ACHN (cell line): ENCODE data around the gene ADPRHL1.

Experiments used
- DNase-seq: peaks from one replicate; pipeline ENCODE4 v3.0.0-alpha.2; 2015
- in situ Hi-C: cut with HindIII; loops from 2 replicates; pipeline ENCODE4 v1.10.0; 2017; ENCODE audit warnings: low sequenced_read_pairs, low pct_ligation_motif_present, low pct_unique_long_range_greater_than_20kb

ADPRHL1 gene

DNA sequence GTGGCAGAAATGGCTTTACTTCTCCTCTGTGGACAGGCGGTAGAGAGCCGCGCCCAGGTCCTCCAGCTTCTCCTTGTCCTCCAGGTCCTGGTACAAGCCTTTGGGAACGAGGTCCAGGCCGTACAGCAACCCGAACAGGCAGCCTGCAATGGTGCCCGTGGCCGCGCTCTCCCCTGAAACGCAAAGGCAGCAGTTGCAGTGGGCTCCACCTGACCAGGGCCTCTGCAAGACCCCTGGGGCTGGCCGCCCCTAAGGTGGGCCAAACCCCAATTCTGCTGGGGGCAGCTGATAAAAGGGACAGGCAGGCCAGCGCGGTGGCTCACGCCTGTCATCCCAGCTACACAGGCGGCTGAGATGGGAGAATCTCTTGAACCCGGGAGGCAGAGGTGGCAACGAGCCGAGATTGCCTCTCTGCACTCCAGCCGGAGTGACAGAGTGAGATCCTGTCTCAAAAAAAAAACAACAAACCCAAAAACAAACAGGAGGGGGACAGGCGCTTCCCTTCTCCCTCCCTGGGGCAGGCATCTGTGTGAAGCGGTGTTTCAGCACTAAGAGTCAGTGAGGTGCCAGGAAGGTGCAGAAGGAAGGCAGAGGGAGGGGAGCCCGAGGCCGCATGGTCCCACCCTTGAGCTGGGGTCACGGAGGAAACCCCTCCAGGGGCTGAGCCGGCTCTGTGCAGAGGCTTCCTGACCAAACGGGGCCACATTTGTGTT lies 30.3 kb downstream of the ADPRHL1 start:
- in situ Hi-C loops = no loop called here
- no peak for DNase-seq

- in situ Hi-C loops = no loop called here
- DNase-seq = no peak
Measured at GRCh38 chr13:113421673-113422270, 31.5 kb downstream of the ADPRHL1 start.

DNA sequence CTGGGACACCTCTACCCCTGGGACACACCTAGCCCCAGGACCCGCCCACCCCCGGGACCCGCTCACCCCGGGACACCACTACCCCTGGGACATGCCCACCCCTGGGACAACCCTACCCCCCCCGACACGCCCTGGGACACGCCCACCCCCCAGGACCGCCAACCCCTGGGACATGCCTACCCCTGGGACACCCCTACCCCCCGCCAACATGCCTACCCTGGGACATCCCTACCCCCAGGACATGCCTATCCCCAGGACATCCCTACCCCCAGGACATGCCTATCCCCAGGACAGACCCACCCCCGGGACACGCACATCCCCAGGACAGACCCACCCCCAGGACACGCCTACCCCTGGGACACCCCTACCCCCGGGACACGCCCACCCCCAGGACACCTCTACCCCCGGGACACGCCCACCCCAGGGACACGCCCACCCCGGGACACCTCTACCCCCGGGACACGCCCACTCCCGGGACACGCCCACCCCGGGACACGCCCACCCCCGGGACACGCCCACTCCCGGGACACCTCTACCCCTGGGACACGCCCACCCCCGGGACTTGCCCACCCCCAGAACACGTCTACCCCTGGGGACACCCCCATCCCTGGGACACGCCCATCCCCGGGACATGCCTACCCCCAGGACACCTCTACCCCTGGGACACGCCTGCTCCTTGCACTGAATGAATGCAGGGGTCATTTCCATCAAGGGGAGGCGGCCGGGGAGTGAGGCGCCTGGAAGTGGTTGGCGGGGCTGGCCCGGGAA lies 32.3 kb downstream of the ADPRHL1 start:
- DNase-seq = no peak
- in situ Hi-C loops = no loop called here

GRCh38 chr13:113420232-113420631 lies 33.1 kb downstream of the ADPRHL1 start:
- in situ Hi-C loops = no loop called here
- no peak for DNase-seq

- no peak for DNase-seq
- in situ Hi-C loops = no loop called here
Measured at GRCh38 chr13:113419531-113420193, 33.6 kb downstream of the ADPRHL1 start.

DNA sequence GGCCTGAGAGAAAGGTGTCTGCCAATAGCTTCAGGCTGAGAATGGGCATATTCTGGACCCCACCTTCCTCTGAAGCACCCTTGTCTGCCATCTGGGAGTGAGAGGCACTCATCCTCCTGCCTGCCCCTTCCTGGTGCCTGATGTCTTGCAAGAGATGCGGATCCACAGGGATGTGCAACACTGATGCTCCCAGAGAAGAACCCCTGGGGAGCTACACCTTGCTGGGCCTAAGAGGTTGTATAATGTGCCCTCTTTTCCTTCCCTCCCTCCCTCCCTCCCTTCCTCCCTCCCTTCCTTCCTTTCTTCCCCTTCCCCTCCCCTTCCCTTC lies 34.6 kb downstream of the ADPRHL1 start:
- in situ Hi-C loops = no loop called here
- no peak for DNase-seq

DNA sequence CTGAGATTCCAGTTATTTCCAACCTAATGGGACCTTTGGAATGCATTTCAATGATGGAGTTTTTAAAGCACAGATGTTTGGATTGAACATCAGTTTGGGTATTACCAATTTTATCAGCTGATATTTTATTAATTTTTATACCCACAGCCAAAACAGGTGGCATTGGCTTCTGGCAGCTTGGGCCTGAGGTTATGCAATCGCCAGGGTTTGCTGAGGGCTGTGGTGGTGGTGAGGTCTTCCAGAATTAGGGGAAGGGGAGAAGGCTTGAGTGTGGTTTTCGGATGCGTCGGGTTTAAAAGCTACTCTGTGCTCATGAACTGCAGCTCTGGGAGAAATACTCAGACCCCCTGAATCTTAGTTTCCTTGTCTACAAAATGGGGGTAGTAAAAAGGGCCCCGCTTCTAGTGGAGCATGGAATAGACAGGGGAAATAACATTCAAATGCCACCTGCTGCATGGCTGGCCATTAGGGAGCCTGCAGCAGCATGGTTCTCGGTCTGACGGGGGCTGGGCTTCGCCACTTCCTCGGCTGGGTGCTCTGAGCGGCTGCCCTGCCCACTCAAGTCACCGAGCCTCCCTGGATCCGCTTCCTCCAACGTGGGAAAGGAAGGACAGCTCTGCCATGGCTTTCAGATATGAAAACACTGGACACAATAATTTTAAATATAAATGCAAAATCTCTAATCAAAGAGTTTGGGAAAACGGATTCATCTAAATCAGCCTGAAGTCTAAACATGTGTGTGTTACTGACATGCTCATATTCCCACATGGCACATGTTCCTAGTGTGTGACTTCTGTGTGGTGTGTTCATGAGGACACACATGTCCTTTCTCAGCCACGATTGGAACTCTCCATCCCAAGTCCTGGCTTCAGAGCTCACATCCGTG lies 35.2 kb downstream of the ADPRHL1 start:
- in situ Hi-C loops = no loop called here
- no peak for DNase-seq

- in situ Hi-C loops = no loop called here
- no peak for DNase-seq
Measured at GRCh38 chr13:113417008-113417751, 36.1 kb downstream of the ADPRHL1 start.

DNA sequence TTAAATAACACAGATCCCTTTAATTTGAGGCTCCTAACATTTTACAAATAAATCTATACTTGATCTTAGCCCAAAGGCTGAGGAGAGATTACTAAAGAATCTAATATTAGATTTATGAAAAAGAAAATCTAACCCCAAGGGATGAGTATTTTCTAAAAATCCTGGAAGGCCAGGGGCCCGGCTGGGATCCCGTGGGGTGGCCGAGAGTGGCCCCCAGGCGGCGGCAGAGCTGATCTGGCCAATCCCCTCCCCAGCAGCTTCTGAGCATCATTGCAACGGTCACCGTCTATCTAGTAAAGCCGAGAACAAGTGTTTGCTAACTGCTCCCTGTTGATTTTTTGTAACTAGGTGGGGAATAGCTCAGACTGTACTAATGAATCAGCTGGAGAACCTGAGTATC lies 37.5 kb downstream of the ADPRHL1 start:
- DNase-seq = no peak
- in situ Hi-C loops = no loop called here

- in situ Hi-C loops = no loop called here
- DNase-seq = no peak
Measured at GRCh38 chr13:113415032-113415431, 38.3 kb downstream of the ADPRHL1 start.

DNA sequence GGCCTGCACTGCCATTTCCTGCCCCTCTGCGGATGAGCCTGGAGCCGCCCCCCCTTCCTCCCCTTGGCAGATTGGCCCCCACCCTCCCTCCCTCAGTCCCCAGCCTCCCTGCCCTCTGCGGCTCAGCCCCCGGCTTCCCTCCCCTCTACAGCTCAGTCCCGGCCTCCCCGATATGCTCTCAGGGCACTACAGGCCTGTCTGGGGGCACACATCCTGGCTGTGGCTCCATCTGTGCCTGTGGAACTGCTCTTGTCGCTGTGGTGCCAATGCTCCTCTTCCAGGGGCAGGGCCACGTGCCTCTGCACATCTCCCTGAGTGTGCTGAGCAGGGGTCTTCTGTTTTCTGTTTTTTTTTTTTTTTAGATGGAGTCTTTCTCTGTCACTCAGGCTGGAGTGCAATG lies 39.0 kb downstream of the ADPRHL1 start:
- in situ Hi-C loops = no loop called here
- no peak for DNase-seq

DNA sequence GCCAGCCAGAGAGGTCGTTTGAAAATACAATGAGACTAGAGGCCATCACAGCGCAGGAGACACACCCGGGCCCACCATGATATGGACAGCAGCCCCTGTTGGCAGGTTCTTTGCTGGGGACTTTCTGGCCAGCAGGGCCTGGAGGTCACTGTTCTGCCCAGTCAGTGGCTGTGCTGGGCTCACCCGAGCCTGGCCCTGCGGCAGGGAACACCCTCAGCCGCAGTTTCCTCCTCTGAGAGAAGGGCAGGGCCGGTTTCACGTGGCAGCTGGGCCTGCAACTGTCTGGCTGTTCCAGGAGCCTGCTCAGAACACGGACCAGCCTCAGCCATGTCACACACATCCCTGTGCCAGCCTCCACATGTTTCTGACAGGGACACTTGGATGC lies 39.4 kb downstream of the ADPRHL1 start:
- in situ Hi-C loops = no loop called here
- no peak for DNase-seq

DNA sequence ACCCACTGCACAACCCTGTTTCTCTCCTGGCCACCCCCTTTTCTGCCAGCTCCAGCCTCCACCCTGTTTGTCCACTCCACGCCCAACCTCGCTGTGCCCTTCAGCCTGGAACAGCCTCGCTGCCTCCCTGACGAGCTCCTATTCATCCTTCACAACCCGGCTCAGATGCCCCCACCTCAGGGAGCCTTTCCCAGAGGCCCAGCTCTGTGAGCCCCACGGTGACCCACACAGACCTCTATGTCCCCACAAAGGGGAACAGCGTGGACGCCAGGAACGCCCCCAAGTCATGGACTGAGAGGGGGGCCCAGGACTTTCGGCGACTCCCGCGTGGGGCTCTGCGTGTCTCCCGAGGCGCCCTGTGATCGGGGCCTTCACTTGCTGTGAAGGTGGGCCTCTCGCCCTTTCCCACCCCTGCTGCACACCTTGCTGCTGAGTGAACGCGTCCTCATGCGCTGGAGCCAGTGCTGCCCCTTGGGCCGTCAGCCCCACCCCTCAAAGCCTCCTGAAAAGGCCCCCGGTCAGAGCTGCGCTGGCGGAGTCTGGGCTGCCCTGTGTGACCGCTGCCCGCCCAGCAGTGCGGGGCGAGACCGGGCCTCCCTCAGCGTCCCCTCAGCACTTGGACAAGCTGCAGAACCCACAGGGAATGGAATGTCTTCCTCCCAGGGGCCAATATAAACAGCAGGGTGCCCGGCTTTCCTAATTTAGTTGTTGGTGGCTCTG lies 40.0 kb downstream of the ADPRHL1 start:
- in situ Hi-C loops = no loop called here
- DNase-seq = no peak

DNA sequence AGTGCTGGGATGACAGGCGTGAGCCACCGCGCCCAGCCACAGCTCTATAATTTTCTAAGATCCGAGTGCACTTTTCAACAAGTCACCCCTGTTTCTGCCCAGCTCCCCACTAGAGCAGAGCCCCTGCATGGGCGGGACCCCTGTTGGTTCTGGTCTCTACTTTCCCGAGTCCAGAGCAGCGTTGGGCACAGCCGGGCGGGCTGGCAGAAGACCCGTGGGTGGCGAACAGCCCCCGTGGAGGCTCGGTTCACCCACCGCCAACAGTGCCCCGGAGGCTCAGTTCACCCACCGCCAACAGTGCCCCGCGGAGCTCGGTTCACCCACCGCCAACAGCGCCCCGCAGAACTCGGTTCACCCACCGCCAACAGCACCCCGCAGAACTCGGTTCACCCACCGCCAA lies 40.8 kb downstream of the ADPRHL1 start:
- no peak for DNase-seq
- in situ Hi-C loops = no loop called here

DNA sequence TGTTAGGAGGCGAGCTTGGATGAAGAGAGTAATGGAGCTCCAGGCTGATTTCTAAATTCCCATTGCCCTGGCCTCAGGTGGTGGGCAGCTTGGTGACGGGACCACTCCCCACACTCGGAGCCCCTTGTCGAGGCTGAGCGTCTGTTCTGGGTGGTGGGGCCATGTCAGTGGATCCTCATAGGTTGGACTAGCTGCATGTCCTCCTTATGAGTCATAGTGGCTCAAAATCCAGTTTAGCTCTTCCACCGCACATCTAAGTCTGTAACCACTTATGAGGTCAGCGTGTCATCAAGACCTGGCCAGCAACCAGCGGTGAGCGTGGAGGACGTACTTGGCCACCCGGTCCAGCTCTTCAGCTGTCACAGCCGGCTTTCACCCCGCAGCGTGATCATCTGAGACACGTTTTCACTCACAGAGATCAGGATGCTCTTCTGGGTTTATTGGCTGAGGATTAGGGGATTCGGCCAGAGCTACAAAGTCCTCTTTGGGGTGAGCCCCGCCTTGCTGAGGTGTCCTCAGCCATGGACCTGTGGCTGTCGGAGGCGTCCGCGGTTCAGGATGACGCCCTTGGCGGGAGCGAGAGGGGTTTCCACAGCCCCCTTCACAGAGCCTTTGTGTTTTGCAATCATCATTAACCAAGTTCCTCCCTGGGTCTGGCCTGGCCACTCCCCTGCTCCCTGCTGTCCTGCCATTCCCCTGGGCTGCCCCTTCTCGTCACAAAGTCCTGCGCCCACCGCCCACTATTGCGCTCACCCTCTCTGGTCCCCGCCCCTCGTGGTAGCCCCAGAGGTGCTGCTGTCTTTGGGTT lies 41.9 kb downstream of the ADPRHL1 start:
- peak; percentile 84 for DNase-seq

DNA sequence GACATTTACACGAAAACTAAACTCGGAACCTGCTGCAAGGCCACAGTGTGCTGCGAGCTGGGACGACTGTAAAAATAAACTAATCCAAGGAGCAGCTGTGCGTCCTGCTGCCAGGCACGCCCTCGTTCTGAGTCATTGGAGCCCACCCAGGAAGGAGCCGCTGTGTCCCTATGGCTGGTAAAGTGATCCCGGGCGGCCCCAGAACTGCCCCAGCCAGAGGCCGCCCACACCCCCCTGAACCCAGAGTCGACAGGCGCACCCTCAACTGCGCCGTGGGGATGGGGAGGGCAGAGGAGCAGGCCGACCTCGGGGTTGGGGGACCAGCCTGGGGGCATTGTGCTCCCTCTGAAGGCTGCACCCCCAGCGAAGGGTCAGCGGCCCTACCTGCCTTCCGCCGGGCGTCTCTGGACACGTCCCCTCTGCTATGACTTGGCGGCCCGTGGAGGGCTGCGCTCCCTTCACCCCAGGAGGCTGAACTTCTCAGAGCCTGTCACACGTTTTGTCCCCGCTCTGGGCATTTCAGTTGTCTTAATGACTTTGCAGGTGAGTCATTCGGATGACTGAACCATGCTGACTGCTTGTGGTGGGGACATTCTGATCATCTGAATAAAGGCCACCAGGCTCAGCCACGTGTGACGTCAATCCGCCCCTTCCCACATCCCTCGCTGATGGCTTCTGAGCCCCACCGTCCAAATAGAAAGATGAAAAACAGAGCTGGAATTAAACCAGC lies 42.7 kb downstream of the ADPRHL1 start:
- DNase-seq = peak; percentile 58

More for the DNA sequence above, 41.9 kb downstream of the ADPRHL1 start:
- in situ Hi-C loops = no loop called here

More for the DNA sequence above, 42.7 kb downstream of the ADPRHL1 start:
- in situ Hi-C loops = no loop called here
